RWPE1 (cell line): Measurements from ENCODE around the gene CXCL13.
"Not testable (repeated sequence)": the region's sequence is repeated elsewhere in the genome, so short reads cannot be mapped to it uniquely, and the experiment has no call there.

Experiments used
- CTCF ChIA-PET: fragments of 350-600 bp; sonication (Branson Sonifier 250); formaldehyde crosslinking; extraction: SDS; loops from one replicate; lab custom pipeline; 2021; lab: Yijun Ruan, JAX
- POLR2A ChIA-PET: fragments of 400-600 bp; formaldehyde crosslinking; extraction: SDS; loops from one replicate; lab custom pipeline; 2020; ENCODE audit warnings: antibody characterized with exemption; ENCODE audit not compliant: low non-redundant PET; lab: Yijun Ruan, JAX
- DNase-seq: peaks from one replicate; pipeline ENCODE4 v3.0.0; 2012; ENCODE audit warnings: low spot score
- H3K27ac ChIP-seq: fragments of 450-650 bp; 2 replicates; pipeline ENCODE4 v1.5.1; 2017
- TF ChIP-seq, protein P1 (sequence below): fragments of 450-650 bp; conservative IDR thresholded peaks from 2 replicates; pipeline ENCODE4 v1.5.1; 2017; ENCODE audit warnings: low read depth, mild to moderate bottlenecking

Gene CXCL13, protein sequence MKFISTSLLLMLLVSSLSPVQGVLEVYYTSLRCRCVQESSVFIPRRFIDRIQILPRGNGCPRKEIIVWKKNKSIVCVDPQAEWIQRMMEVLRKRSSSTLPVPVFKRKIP

DNA sequence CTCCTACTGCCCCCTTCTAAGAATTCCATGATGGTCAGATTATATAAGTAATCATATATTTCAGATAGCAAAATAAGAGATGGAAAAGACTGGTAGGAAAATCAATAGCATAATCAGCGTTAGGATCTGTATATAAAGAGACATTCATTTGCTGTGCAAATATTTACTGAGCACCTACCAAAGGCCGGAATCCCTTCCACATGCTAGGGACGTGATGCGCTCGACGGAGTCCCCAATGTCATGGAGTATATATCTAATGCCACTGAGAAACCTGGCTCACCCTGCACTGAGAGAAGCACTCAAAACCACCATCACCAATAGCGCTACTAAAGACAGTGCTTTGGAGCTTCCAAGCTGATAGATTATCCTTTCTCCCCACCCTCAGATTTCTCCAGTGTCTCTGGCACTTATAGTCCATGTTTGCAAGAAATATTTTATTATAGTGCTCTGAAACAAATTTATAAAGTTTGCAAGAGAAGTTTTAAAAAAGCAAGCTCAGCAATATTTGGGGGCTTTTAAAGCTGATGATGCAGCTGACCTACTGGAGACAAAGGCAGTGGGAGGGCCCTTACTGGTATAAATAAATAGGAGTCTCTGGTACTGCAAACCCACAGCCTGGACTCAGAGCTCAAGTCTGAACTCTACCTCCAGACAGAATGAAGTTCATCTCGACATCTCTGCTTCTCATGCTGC is at the start of gene CXCL13:
CXCL13 (plus strand) TSS at position 611 of the 693 bp plus-strand sequence; CDS start at position 657, 46 bp downstream.
- ChIA-PET POLR2A (no interaction called here), CTCF (no interaction called here)
- TF ChIP-seq, protein P1, sequence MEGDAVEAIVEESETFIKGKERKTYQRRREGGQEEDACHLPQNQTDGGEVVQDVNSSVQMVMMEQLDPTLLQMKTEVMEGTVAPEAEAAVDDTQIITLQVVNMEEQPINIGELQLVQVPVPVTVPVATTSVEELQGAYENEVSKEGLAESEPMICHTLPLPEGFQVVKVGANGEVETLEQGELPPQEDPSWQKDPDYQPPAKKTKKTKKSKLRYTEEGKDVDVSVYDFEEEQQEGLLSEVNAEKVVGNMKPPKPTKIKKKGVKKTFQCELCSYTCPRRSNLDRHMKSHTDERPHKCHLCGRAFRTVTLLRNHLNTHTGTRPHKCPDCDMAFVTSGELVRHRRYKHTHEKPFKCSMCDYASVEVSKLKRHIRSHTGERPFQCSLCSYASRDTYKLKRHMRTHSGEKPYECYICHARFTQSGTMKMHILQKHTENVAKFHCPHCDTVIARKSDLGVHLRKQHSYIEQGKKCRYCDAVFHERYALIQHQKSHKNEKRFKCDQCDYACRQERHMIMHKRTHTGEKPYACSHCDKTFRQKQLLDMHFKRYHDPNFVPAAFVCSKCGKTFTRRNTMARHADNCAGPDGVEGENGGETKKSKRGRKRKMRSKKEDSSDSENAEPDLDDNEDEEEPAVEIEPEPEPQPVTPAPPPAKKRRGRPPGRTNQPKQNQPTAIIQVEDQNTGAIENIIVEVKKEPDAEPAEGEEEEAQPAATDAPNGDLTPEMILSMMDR, result no peak
- no peak within 1 kb of the TSS for H3K27ac ChIP-seq
- no peak for DNase-seq

DNA sequence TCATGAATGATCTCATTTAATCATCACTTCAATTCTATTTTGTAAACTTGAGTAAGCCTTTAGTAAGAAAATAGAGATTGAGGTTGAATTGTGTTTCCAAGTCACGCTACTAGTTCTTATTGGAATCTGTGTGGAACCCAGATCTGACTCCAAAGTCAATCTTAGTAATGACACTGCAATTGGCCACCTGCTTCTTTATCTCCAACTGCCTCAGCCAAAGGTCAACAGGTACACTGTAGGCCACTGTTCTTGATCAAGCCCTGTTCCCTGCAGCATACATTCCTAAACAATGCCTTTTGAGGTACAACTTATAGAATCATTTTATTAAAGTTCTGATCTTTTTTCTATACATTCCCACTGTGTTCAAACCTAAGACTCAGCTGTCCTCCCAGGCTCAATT is 45.5 kb upstream of the CXCL13 start:
- POLR2A ChIA-PET, result no interaction called here
- no peak for DNase-seq
- CTCF ChIA-PET, result interaction anchor here (0.6 kb wide), 1 partner anchor 192 kb away, joined by 3 read pairs; no protein-coding TSS in a partner anchor
- TF ChIP-seq, protein P1, result no peak
- H3K27ac ChIP-seq, result no peak overlapping the region

DNA sequence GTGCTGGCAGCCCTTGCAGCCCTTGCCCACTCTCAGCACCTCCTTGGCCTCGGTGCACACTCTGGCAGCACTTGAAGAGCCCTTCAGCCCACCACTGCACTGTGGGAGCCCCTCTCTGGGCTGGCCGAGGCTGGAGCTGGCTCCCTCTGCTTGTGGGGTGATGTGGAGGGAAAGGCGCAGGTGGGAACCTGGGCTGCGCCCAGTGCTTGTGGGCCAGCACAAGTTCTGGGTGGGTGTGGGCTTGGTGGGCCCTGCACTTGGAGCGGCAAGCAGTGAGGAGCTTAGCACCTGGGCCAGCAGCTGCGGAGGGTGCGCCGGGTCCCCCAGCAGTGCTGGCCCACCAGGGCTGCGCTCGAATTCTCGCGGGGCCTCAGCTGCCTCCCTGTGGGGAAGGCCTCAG is 43.9 kb upstream of the CXCL13 start:
- CTCF ChIA-PET, POLR2A ChIA-PET, H3K27ac ChIP-seq, DNase-seq: not testable (repeated sequence)

DNA sequence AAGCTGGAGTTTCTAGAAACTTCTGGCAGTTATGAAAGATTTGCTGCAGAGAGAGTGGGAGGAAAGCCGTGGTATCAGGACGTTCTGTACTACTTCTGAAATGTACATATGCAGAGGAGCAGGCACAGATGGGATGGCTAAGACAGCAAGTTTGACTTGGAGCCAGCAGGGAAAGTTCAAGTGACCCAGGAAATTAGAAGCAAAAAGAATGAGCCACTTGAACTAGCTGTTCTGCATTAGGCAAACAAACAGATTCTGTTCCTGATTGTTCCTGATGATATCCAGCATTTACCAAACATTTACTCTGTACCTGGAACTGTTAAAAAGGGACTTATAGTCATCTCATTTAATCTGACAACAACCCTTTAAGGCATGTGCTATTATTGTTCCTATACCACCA is 41.4 kb upstream of the CXCL13 start:
- ChIA-PET POLR2A (no interaction called here), CTCF (interaction anchor here (0.6 to 1.0 kb wide), 2 partner anchors 11 to 37 kb away, joined by 4 read pairs; no protein-coding TSS in a partner anchor)
- H3K27ac ChIP-seq, result no peak overlapping the region
- DNase-seq, result no peak
- TF ChIP-seq, protein P1, result no peak

DNA sequence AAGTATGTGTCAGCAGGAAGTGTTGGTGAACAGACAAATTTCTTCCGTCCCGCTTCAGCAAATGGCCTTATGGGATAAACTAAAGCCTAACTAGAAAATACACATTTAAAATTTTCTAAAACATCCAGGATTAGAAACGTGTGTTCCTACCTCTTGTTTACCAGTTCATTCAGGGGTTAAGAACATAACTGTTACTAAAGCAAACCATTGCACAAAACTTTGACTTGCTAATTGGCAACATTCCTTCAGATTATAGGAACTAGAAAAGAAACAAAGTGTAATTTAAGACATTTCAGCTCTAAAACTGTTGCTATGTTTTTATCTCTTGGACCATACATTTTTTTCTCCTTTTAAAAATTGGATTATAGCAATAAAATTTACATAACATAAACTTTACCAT is 39.5 kb upstream of the CXCL13 start:
- TF ChIP-seq, protein P1, result no peak
- H3K27ac ChIP-seq, result no peak overlapping the region
- POLR2A ChIA-PET, result no interaction called here
- no peak for DNase-seq
- CTCF ChIA-PET, result no interaction called here

DNA sequence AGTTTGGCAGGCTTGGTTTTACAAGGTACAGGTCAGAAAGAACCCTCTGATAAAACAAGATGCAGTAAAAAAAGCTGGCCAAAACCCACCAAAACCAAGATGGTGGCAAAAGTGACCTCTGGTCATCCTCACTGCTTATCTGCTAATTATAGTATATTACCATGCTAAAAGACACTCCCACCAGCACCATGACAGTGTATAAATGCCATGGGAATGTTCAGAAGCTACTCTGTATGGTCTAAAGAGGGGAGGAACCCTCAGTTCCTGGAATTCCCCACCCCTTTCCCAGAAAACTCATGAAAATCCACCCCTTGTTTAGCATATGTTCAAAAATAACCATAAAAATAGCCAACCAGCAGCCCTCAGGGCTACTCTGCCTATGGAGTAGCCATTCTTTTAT is 38.1 kb upstream of the CXCL13 start:
- ChIA-PET CTCF (interaction anchor here (0.6 kb wide), 1 partner anchor 131 kb away, joined by 3 read pairs; no protein-coding TSS in a partner anchor), POLR2A (no interaction called here)
- H3K27ac ChIP-seq, result no peak overlapping the region
- TF ChIP-seq, protein P1, result no peak
- no peak for DNase-seq

DNA sequence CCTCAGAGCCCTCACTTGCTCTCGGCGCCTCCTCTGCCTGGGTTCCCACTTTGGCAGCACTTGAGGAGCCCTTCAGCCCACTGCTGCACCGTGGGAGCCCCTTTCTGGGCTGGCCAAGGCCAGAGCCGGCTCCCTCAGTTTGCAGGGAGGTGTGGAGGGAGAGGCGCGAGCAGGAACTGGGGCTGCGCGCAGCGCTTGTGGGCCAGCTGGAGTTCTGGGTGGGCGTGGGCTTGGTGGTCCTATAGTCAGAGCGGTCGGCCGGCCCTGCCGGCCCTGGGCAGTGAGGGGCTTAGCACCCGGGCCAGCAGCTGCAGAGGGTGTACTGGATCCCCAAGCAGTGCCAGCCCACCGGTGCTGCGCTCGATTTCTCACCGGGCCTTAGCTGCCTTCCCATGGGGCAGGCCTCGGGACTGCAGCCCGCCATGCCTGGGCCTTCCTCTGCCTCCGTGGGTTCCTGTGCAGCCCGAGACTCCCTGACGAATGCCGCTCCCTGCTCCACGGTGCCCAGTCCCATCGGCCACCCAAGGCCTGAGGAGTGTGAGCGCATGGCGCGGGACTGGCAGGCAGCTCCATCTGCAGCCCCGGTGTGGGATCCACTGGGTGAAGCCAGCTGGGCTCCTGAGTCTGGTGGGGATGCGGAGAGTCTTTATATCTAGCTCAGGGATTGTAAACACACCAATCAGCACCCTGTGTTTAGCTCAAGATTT is 35.0 kb upstream of the CXCL13 start:
- H3K27ac ChIP-seq, result not testable (repeated sequence)
- CTCF ChIA-PET, result interaction anchor here (0.6 kb wide), 1 partner anchor 388 kb away, joined by 6 read pairs; no protein-coding TSS in a partner anchor

More for the DNA sequence above, 35.0 kb upstream of the CXCL13 start:
- POLR2A ChIA-PET, DNase-seq: not testable (repeated sequence)
